CD8-positive, alpha-beta memory T cell (primary cell): Measurements from ENCODE around the gene TOPBP1. TPM values are rescaled to one million over a fixed set of nuclear protein-coding genes. Genes with fewer than 3 reads are reported as not detected.

Source experiments
- CTCF ChIA-PET: fragments of 350-600 bp; sonication (Branson Sonifier 250); formaldehyde crosslinking; loops from one replicate; lab custom pipeline; 2021; ENCODE audit warnings: antibody characterized with exemption; lab: Charles Lee
- POLR2A ChIA-PET: fragments of 350-600 bp; sonication (Branson Sonifier 250); formaldehyde crosslinking; loops from one replicate; lab custom pipeline; 2021; ENCODE audit warnings: antibody characterized with exemption; lab: Charles Lee
- DNase-seq, 5 donors: peaks; one replicate each; pipeline versions ENCODE4 v3.0.0 to v3.0.0-alpha.2; 2020 to 2022; ENCODE audit warnings: mixed read lengths in 1 of 5
- H3K27ac ChIP-seq: one replicate; pipeline ENCODE4 v1.7.0; 2013; ENCODE audit warnings: low read depth, mild to moderate bottlenecking, low read length, moderate library complexity
- H3K27me3 ChIP-seq: 2 replicates; pipeline ENCODE4 v1.7.0; 2013; ENCODE audit warnings: low read length, mild to moderate bottlenecking; ENCODE audit not compliant: insufficient read depth, poor library complexity, severe bottlenecking
- H3K36me3 ChIP-seq: 2 replicates; pipeline ENCODE4 v1.7.0; 2013; ENCODE audit warnings: mild to moderate bottlenecking, low read length, moderate library complexity; ENCODE audit not compliant: insufficient read depth
- H3K4me1 ChIP-seq: 2 replicates; pipeline ENCODE4 v1.7.0; 2013; ENCODE audit warnings: mild to moderate bottlenecking, low read length, moderate library complexity; ENCODE audit not compliant: insufficient read depth
- H3K4me3 ChIP-seq: 2 replicates; pipeline ENCODE4 v1.7.0; 2013; ENCODE audit warnings: mild to moderate bottlenecking, low read length
- H3K9me3 ChIP-seq: 2 replicates; pipeline ENCODE4 v1.7.0; 2013; ENCODE audit warnings: mild to moderate bottlenecking, low read length
- H3K27ac Mint-ChIP-seq, 8 donors: one replicate each; pipeline ENCODE4 v1.8.0; 2020 to 2021; ENCODE audit warnings: mixed read lengths in 8 of 8, mild to moderate bottlenecking in 6 of 8, inconsistent platforms in 3 of 8, moderate library complexity in 3 of 8
- H3K27me3 Mint-ChIP-seq, 2 donors: one replicate each; pipeline ENCODE4 v1.8.0; 2020 to 2021; ENCODE audit warnings: mixed read lengths in 2 of 2, mild to moderate bottlenecking in 1 of 2, moderate library complexity in 1 of 2
- H3K36me3 Mint-ChIP-seq, 3 donors: one replicate each; pipeline ENCODE4 v1.8.0; 2020 to 2021; ENCODE audit warnings: mixed read lengths in 3 of 3, inconsistent platforms in 1 of 3, mild to moderate bottlenecking in 1 of 3
- H3K4me1 Mint-ChIP-seq, 3 donors: one replicate each; pipeline ENCODE4 v1.8.0; 2020 to 2021; ENCODE audit warnings: mixed read lengths in 3 of 3, inconsistent platforms in 1 of 3, mild to moderate bottlenecking in 1 of 3
- H3K4me3 Mint-ChIP-seq, 7 donors: one replicate each; pipeline ENCODE4 v1.8.0; 2020 to 2021; ENCODE audit warnings: mixed read lengths in 7 of 7, mild to moderate bottlenecking in 6 of 7, moderate library complexity in 4 of 7, inconsistent platforms in 2 of 7
- H3K9me3 Mint-ChIP-seq, 5 donors: one replicate each; pipeline ENCODE4 v1.8.0; 2020 to 2022; ENCODE audit warnings: mixed read lengths in 5 of 5, mild to moderate bottlenecking in 3 of 5, moderate library complexity in 2 of 5, inconsistent platforms in 1 of 5
- polyA plus RNA-seq: library from polyadenylated mRNA; unstranded; fragments of 300-500 nt; fragmentation: Illumina TruSeq; gene quantifications from one replicate; pipeline ENCODE4 v1.2.3, GENCODE V29; 2021
- total RNA-seq, 2 experiments: library from RNA; stranded (reverse); gene quantifications; one replicate each; pipeline ENCODE4 v1.2.3, GENCODE V29; 2021

Gene TOPBP1
- total RNA-seq: 10 to 100 TPM; 72.0 to 72.6 TPM
- polyA plus RNA-seq: 11.3 TPM

GRCh38 chr3:133661454-133662277, at the start of gene TOPBP1:
TSS of gene TOPBP1 (minus strand) at chr3:133661941. CDS start at chr3:133661127, 814 bp downstream.
- no peaks in the 10 kb centered on the region for H3K27me3 ChIP-seq
- no peaks in the 10 kb centered on the region for H3K9me3 ChIP-seq
- Mint-ChIP-seq H3K27me3 (no peaks in the 10 kb centered on the region), H3K4me3 (peak within 1 kb of the TSS; percentile 93 to 99 (median 99)), H3K9me3 (no peaks in the 10 kb centered on the region), H3K4me1 (peaks cover 42 to 51% (median 48%) of the 10 kb centered on the region in 3 donors), H3K27ac (peak within 1 kb of the TSS; percentile 92 to 100 (median 99)), H3K36me3 (peaks cover 0 to 32% (median 6%) of the 10 kb centered on the region in 3 donors)
- H3K36me3 ChIP-seq: peaks cover 7% of the 10 kb centered on the region
- DNase-seq: peak; percentile 76 to 90 (median 80)
- peak within 1 kb of the TSS; percentile 77 for H3K4me3 ChIP-seq
- H3K4me1 ChIP-seq: peaks cover 27% of the 10 kb centered on the region
- POLR2A ChIA-PET: interaction anchor here (0.8 to 1.3 kb wide), 2 partner anchors 89 to 213 kb away, joined by 4 to 16 read pairs; partner anchors contain the start of gene CDV3
- CTCF ChIA-PET: interaction anchor here (0.9 to 1.0 kb wide), 2 partner anchors 88 to 145 kb away, joined by 3 read pairs; partner anchors contain the start of genes CDV3 and SRPRB
- H3K27ac ChIP-seq: peak within 1 kb of the TSS; percentile 84

GRCh38 chr3:133711013-133711412, 49.3 kb upstream of the TOPBP1 start:
- Mint-ChIP-seq H3K9me3 (no peaks in the 10 kb centered on the region), H3K27me3 (peaks cover 9 to 26% of the 10 kb centered on the region in 2 donors), H3K27ac (peak overlapping the region in 1 of 8 donors; percentile 36), H3K4me1 (no peaks in the 10 kb centered on the region), H3K36me3 (no peaks in the 10 kb centered on the region), H3K4me3 (no peak overlapping the region)
- Histone ChIP-seq H3K4me1 (no peaks in the 10 kb centered on the region), H3K27me3 (no peaks in the 10 kb centered on the region), H3K9me3 (no peaks in the 10 kb centered on the region), H3K36me3 (no peaks in the 10 kb centered on the region), H3K27ac (no peak overlapping the region), H3K4me3 (no peak overlapping the region)
- no peak for DNase-seq
- ChIA-PET POLR2A (no interaction called here), CTCF (no interaction called here)

- H3K27me3 Mint-ChIP-seq: peaks cover 11 to 37% of the 10 kb centered on the region in 2 donors
- H3K27ac Mint-ChIP-seq: no peak overlapping the region
- H3K9me3 Mint-ChIP-seq: no peaks in the 10 kb centered on the region
- Histone ChIP-seq H3K27me3 (no peaks in the 10 kb centered on the region), H3K4me3 (no peak overlapping the region), H3K4me1 (no peaks in the 10 kb centered on the region), H3K9me3 (no peaks in the 10 kb centered on the region), H3K36me3 (no peaks in the 10 kb centered on the region), H3K27ac (no peak overlapping the region)
- ChIA-PET CTCF (no interaction called here), POLR2A (no interaction called here)
- no peaks in the 10 kb centered on the region for H3K4me1 Mint-ChIP-seq
- no peak overlapping the region for H3K4me3 Mint-ChIP-seq
- no peaks in the 10 kb centered on the region for H3K36me3 Mint-ChIP-seq
- no peak for DNase-seq
Measured at GRCh38 chr3:133709139-133709750, 47.5 kb upstream of the TOPBP1 start.

GRCh38 chr3:133706033-133706432, 44.3 kb upstream of the TOPBP1 start:
- no peaks in the 10 kb centered on the region for H3K9me3 Mint-ChIP-seq
- Histone ChIP-seq H3K4me1 (no peaks in the 10 kb centered on the region), H3K9me3 (no peaks in the 10 kb centered on the region), H3K36me3 (no peaks in the 10 kb centered on the region), H3K4me3 (no peak overlapping the region), H3K27me3 (no peaks in the 10 kb centered on the region), H3K27ac (no peak overlapping the region)
- H3K4me3 Mint-ChIP-seq: no peak overlapping the region
- peaks cover 13 to 31% of the 10 kb centered on the region in 2 donors for H3K27me3 Mint-ChIP-seq
- no peaks in the 10 kb centered on the region for H3K4me1 Mint-ChIP-seq
- POLR2A ChIA-PET: no interaction called here
- CTCF ChIA-PET: no interaction called here
- H3K27ac Mint-ChIP-seq: no peak overlapping the region
- no peak for DNase-seq
- H3K36me3 Mint-ChIP-seq: no peaks in the 10 kb centered on the region

GRCh38 chr3:133703915-133704314, 42.2 kb upstream of the TOPBP1 start:
- Histone ChIP-seq H3K9me3 (no peaks in the 10 kb centered on the region), H3K36me3 (no peaks in the 10 kb centered on the region), H3K4me3 (no peak overlapping the region), H3K27me3 (no peaks in the 10 kb centered on the region), H3K4me1 (no peaks in the 10 kb centered on the region), H3K27ac (no peak overlapping the region)
- no peaks in the 10 kb centered on the region for H3K36me3 Mint-ChIP-seq
- H3K4me3 Mint-ChIP-seq: no peak overlapping the region
- ChIA-PET POLR2A (no interaction called here), CTCF (no interaction called here)
- no peaks in the 10 kb centered on the region for H3K4me1 Mint-ChIP-seq
- DNase-seq: no peak
- H3K9me3 Mint-ChIP-seq: no peaks in the 10 kb centered on the region
- no peak overlapping the region for H3K27ac Mint-ChIP-seq
- H3K27me3 Mint-ChIP-seq: peaks cover 6 to 25% of the 10 kb centered on the region in 2 donors

GRCh38 chr3:133701435-133702358, 40.0 kb upstream of the TOPBP1 start:
- Histone ChIP-seq H3K4me1 (no peaks in the 10 kb centered on the region), H3K36me3 (no peaks in the 10 kb centered on the region), H3K27me3 (no peaks in the 10 kb centered on the region), H3K4me3 (no peak overlapping the region), H3K27ac (no peak overlapping the region), H3K9me3 (no peaks in the 10 kb centered on the region)
- ChIA-PET POLR2A (no interaction called here), CTCF (no interaction called here)
- H3K27me3 Mint-ChIP-seq: peaks cover 4 to 22% of the 10 kb centered on the region in 2 donors
- H3K36me3 Mint-ChIP-seq: peaks cover 0 to 1% (median 0%) of the 10 kb centered on the region in 3 donors
- H3K4me3 Mint-ChIP-seq: no peak overlapping the region
- no peak for DNase-seq
- no peaks in the 10 kb centered on the region for H3K4me1 Mint-ChIP-seq
- H3K27ac Mint-ChIP-seq: no peak overlapping the region
- peaks cover 0 to 2% (median 0%) of the 10 kb centered on the region in 5 donors for H3K9me3 Mint-ChIP-seq

GRCh38 chr3:133700351-133700750, 38.6 kb upstream of the TOPBP1 start:
- Mint-ChIP-seq H3K4me3 (no peak overlapping the region), H3K27ac (no peak overlapping the region), H3K9me3 (peaks cover 0 to 2% (median 0%) of the 10 kb centered on the region in 5 donors), H3K4me1 (no peaks in the 10 kb centered on the region), H3K27me3 (peaks cover 4 to 16% of the 10 kb centered on the region in 2 donors), H3K36me3 (peaks cover 0 to 1% (median 0%) of the 10 kb centered on the region in 3 donors)
- DNase-seq: no peak
- ChIA-PET CTCF (no interaction called here), POLR2A (no interaction called here)
- Histone ChIP-seq H3K27me3 (no peaks in the 10 kb centered on the region), H3K4me3 (no peak overlapping the region), H3K27ac (no peak overlapping the region), H3K36me3 (no peaks in the 10 kb centered on the region), H3K9me3 (no peaks in the 10 kb centered on the region), H3K4me1 (no peaks in the 10 kb centered on the region)
